ENCODE data around the gene CXCR2.
"Not testable (repeated sequence)": the region's sequence is repeated elsewhere in the genome, so short reads cannot be mapped to it uniquely, and the experiment has no call there.

Gene CXCR2

GRCh38 chr2:218130377-218130776 is 4.5 kb downstream of the CXCR2 start:
- no peak for DNase-seq (ENCODE audit: low read depth)

GRCh38 chr2:218130822-218131221 is 5.0 kb downstream of the CXCR2 start:
- no peak for DNase-seq (ENCODE audit: low read depth)

GRCh38 chr2:218137514-218137913 is 11.7 kb downstream of the CXCR2 start:
- DNase-seq (ENCODE audit: low read depth) = no peak

GRCh38 chr2:218138047-218138446 is 12.2 kb downstream of the CXCR2 start:
- DNase-seq (ENCODE audit: low read depth) = no peak

GRCh38 chr2:218145124-218145523 is 19.3 kb downstream of the CXCR2 start:
- no peak for DNase-seq (ENCODE audit: low read depth)

GRCh38 chr2:218146056-218146455 is 20.2 kb downstream of the CXCR2 start:
- DNase-seq (ENCODE audit: low read depth) = no peak

GRCh38 chr2:218149098-218149497 is 23.3 kb downstream of the CXCR2 start:
- no peak for DNase-seq (ENCODE audit: low read depth)

- no peak for DNase-seq (ENCODE audit: low read depth)
Measured at GRCh38 chr2:218149848-218150440, 24.1 kb downstream of the CXCR2 start.

GRCh38 chr2:218152172-218152571 is 26.3 kb downstream of the CXCR2 start:
- no peak for DNase-seq (ENCODE audit: low read depth)

- no peak for DNase-seq (ENCODE audit: low read depth)
Measured at GRCh38 chr2:218152777-218153176, 26.9 kb downstream of the CXCR2 start.

- DNase-seq (ENCODE audit: low read depth) = no peak
Measured at GRCh38 chr2:218155953-218156479, 30.2 kb downstream of the CXCR2 start.

- no peak for DNase-seq (ENCODE audit: low read depth)
Measured at GRCh38 chr2:218161644-218162043, 35.8 kb downstream of the CXCR2 start.

- DNase-seq (ENCODE audit: low read depth) = no peak
Measured at GRCh38 chr2:218162814-218163213, 37.0 kb downstream of the CXCR2 start.

- DNase-seq (ENCODE audit: low read depth) = peak; percentile 21
Measured at GRCh38 chr2:218166791-218167190, 41.0 kb downstream of the CXCR2 start, which contains the start of gene CXCR1. Gene CXCR1 (minus strand): TSS chr2:218166962. CDS start chr2:218165211, 1,751 bp downstream.

GRCh38 chr2:218168016-218168415 is 42.2 kb downstream of the CXCR2 start:
- DNase-seq (ENCODE audit: low read depth) = no peak

GRCh38 chr2:218168635-218169462 is 43.0 kb downstream of the CXCR2 start:
- peak; percentile 66 for DNase-seq (ENCODE audit: low read depth)

GRCh38 chr2:218169757-218170546 is 44.1 kb downstream of the CXCR2 start:
- DNase-seq (ENCODE audit: low read depth) = no peak

GRCh38 chr2:218171744-218172143 is 45.9 kb downstream of the CXCR2 start:
- not testable (repeated sequence) for DNase-seq (ENCODE audit: low read depth)

- no peak for DNase-seq (ENCODE audit: low read depth)
Measured at GRCh38 chr2:218172845-218173244, 47.0 kb downstream of the CXCR2 start.

- DNase-seq (ENCODE audit: low read depth) = no peak
Measured at GRCh38 chr2:218179782-218180181, 54.0 kb downstream of the CXCR2 start.

GRCh38 chr2:218180467-218181114 is 54.8 kb downstream of the CXCR2 start:
- no peak for DNase-seq (ENCODE audit: low read depth)

- DNase-seq (ENCODE audit: low read depth) = no peak
Measured at GRCh38 chr2:218184331-218184730, 58.5 kb downstream of the CXCR2 start.

Data from stimulated activated CD8-positive, alpha-beta memory T cell treated with anti-CD3 and anti-CD28 coated beads, Interleukin-12 subunit alpha, Interleukin-12 subunit beta, amount 100 ng/mL, for 1 hour (primary cell).